ENCODE data around the gene LRCOL1.

The LRCOL1 gene

DNA sequence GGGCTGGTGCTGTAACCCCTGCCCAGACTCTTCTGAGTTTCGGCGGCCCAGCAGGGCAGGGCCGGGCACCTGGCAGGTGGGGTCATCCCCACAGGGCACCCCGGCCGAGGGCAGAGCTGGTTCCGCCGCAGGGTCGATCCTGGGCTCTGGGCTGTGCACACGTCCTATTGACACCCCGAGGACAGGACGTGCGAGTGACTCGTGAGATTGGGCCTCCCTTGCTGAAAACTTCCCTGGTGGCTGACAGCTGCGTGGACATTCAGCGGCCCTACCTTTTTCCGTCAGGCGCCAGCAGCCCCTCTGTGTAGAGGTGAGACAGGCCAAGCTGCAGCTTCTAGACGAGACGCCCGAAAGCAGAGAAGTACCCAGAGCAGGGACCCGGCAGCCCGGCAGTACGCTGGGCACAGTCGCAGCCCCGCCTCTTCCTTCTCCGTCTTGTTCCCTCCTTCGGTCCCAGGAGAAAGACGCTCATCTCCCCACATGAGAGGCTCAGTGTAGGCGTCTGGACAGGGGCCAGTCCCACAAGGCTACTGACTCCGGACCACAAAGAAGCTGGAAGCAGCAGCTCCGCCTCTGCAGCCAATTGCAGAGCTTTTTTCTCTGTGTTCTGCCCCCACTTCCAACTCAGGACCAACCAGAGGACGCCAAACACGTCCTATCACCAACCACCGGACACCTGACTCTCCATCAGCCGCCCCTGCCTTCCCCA is at the start of gene LRCOL1:
TSS of gene LRCOL1 (minus strand) at position 532 of the 709 bp plus-strand sequence. CDS start 4,331 bp downstream, outside the sequence.
- no peak for DNase-seq (ENCODE audit: low spot score)

DNA sequence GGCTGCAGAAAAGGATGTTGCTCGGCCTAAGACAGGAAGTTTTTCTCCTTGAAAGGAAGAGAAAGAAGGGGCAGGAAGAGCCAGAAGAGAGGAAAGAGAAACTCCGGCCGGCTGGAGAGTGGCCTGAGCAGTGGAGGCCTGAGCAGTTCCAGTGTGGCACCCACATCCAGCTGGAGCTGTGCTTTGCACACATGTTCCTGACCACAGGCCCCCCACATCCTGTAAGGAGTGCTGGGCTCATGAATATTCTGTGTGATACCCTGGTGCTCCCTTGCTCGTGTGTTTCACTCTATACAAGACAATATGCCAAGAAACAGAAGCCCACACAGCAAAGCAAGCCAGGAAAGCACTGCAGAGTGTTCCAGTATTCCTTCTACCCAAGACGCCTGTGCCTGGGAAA is 49.7 kb upstream of the LRCOL1 start:
- no peak for DNase-seq (ENCODE audit: low spot score)

GRCh38 chr12:132659146-132659545 is 48.8 kb upstream of the LRCOL1 start:
- no peak for DNase-seq (ENCODE audit: low spot score)

GRCh38 chr12:132658149-132658894 is 47.9 kb upstream of the LRCOL1 start:
- DNase-seq (ENCODE audit: low spot score): no peak

- no peak for DNase-seq (ENCODE audit: low spot score)
These were observed 46.8 kb upstream of the LRCOL1 start for GRCh38 chr12:132657004-132657727.

DNA sequence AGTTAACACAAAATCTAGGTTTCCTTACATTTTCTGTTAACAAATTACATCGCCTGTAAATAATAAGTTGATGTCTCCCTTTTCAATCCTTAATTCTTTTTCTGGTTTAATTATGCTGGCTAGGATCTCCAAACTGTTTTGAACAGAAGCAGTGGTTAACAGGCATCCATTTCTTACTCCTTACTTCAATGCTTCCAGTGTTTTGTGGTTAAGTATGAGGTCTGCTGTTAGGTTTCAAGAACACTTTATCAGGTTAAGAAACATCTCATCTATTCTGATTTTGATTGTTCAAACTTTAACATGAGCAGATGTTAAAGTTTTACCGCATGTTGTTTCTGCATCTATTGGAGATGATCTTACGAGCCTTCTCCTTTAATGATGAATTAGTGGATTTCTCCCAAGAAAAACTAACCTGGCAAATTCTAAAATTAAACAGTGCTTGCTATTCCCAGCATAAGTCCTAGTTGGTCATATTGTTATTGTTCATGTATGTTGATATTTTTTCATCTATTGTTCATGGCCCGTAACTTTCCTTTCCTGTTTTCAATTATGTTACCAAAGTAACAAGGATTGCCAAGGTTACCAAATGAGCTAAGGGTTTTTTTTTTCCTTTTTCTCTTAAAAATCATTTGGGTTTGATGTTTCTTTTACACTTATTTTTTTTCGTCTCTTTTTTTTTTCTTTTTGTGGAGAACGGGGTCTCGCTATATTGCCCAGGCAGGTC is 43.3 kb upstream of the LRCOL1 start:
- DNase-seq (ENCODE audit: low spot score): no peak

DNA sequence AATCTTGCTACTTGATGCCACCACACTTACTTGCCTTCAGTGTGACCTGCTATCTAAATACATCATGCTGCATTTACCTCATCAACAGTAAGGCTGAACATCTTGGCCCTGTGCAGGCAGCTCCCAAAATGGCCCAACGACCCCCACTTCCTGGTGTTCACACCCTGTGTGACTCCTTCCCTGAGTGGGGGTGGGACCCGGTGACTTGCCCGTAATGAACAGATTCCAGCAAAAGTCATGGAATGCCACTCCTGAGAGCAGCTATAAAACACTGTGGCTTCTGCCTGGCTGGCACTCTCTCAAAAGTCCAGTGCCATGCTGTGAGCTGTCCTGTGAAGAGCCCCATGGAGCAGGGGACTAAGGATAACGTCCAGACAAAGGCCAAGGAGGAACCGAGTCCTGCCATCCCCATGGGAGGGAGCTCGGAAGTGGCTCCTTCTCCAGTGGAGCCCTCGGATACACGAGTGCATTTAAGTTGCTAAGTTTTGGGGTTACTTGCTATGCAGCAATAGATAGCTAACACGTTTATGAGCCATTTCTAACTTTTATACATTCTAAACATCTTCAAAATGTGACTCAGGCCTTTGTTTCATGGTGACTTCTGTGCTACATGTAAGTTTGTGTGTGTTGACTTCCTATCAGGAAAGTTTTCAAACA is 41.2 kb upstream of the LRCOL1 start:
- DNase-seq (ENCODE audit: low spot score): no peak

DNA sequence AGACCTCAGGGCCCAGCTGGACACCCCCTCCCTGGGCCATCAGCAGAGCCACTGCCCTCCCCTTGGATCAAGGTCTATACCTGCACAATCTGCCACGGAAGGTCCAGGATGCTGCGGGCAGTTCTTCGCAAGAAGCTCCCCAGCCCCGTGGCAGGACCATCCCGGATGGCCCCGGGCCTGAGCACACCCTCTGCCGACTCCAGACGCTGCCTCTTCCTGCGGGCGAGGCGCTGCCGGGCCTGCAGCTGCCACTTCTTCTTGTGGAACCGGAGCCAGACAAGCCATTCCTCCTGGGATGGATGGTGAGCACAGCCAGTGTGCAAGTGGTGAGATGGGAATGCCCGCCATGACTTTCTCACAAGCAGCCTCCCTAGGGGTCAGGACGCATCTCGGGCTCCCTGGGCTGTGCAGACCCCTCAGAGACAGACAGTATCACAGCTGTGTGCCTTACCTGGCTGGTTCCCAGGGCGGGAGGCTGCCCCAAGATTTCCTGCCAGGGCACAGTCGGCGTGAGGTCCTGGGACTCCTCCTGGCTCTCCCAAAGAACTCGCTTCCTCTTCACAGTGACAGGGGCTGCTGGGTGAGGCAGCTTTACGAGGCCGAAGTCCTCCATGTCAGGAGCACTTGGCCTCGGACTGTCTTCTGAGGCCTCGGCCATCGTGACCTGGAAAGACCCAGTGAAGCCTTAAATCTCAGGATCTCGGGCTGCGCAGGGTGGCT is 39.0 kb upstream of the LRCOL1 start:
- DNase-seq (ENCODE audit: low spot score): no peak

DNA sequence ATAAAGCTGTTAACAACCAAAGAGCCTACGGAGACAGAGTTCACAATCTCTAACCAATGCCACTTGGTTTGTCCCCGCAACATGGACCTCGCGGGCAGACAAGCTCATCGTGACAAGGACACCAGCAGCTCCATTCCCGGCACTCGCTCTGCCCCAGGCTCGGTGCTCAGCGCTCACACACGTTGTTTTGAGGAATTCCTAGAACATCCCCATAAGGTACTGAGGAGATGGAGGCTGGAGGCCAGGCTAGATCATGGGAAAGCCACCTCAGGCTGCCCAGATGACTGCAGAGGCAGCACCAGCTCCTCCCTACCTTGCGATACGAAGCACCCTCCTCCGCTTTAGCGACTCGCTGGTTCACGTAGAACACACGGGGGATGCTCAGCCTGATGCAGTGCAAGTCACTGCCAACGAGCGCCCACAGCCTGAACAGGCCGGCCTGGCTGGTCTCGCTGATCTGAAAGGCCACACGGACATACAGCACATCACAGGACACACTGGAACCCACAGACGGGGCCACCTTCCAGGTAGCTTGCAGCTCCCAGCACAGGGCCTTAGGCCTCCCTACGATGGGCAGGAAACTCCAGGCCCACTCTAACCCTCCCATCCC is 38.3 kb upstream of the LRCOL1 start:
- no peak for DNase-seq (ENCODE audit: low spot score)

- DNase-seq (ENCODE audit: low spot score): no peak
These were observed 37.5 kb upstream of the LRCOL1 start for GRCh38 chr12:132647858-132648257.

DNA sequence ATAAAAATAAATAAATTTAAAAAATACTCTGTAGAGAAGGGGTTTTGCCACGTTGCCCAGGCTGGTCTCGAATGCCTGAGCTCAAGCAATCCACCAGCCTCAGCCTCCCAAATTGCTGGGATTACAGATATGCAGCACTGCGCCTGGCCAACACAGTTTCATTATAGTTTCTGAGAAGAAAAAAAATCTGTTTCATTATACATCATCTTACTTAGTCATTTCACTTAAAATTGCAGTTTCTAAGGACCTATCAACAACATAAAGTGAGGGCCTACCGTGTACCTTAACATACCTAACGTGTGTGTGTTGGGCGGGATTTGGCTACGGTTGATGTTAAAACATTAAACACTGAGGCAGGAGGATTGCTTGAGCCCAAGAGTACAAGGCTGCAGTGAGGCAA is 36.5 kb upstream of the LRCOL1 start:
- no peak for DNase-seq (ENCODE audit: low spot score)

DNA sequence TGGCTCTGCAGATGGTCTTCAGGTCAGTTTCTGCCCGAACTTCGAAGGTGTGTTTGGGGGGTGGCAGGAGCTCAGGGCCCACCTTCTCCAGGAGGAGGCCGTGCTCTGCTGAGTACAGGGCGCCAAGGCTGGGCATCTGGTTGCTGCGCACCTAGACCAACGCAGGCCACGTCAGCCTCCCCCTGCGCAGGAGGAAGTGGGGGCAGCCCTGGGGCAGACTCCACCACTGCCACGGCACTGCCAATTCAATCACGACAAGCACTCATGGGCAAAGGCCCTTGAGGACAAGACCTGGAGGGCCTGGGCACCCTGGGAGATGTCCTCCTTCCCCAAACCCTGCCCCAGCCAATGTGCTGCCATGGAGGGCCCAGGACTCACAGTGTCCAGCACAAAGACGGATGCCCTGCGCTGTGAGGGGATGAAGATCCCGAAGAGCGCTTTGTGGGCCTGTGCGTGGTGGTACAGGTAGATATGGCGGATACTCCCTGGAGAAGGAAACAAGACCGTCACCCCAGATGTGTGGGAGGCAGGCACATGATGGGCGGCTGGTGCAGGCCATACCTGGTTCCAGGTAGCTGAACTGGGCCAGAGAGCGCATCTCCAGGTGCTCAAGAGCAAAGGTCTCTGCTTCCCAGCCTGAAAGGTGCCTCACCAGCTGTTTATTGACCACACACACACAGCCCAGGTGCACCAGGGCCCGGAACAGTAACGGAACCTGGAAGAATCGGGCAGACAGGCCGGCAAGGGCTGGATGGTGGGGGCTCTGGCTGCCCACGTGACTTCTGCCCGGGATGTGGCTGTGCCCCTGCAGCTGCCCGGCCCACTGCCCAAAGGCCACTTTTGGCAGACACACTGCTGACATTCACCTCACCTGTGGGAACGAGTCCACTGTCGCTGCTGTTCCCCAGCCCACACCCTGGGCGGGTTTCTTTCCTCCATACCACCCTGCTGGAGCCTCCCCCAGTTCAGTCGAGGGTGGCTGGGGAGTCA is 32.8 kb upstream of the LRCOL1 start:
- DNase-seq (ENCODE audit: low spot score): no peak

- DNase-seq (ENCODE audit: low spot score): no peak
These were observed 31.6 kb upstream of the LRCOL1 start for GRCh38 chr12:132641811-132642650.

- no peak for DNase-seq (ENCODE audit: low spot score)
These were observed 30.6 kb upstream of the LRCOL1 start for GRCh38 chr12:132640936-132641335.

- no peak for DNase-seq (ENCODE audit: low spot score)
These were observed 29.7 kb upstream of the LRCOL1 start for GRCh38 chr12:132639956-132640520.

- DNase-seq (ENCODE audit: low spot score): peak; percentile 31
These were observed 28.4 kb upstream of the LRCOL1 start for GRCh38 chr12:132638541-132639408.

- no peak for DNase-seq (ENCODE audit: low spot score)
These were observed 27.4 kb upstream of the LRCOL1 start for GRCh38 chr12:132637811-132638210.

Data from kidney capillary endothelial cell (primary cell).